CD14-positive monocyte (primary cell): ENCODE results near the gene NUP107. TPM values are rescaled to one million over a fixed set of nuclear protein-coding genes. Genes with fewer than 3 reads are reported as not detected.

Experiments used
- DNase-seq, 3 donors: peaks; one replicate each; pipeline ENCODE4 v3.0.0-alpha.2; 2011 to 2022
- H2AFZ ChIP-seq: 2 replicates; pipeline ENCODE4 v1.6.0; 2012; ENCODE audit warnings: mild to moderate bottlenecking, low read depth, low read length, inconsistent platforms; ENCODE audit not compliant: insufficient read depth, poor library complexity, severe bottlenecking
- H3K27ac ChIP-seq, 2 donors: 1 replicate in 1 of 2; 2 replicates in 1 of 2; pipeline ENCODE4 v1.5.1; 2012 to 2013; ENCODE audit warnings: low read length in 2 of 2, control low read depth in 1 of 2, inconsistent platforms in 1 of 2, low read depth in 1 of 2, mild to moderate bottlenecking in 1 of 2
- H3K27me3 ChIP-seq, 2 donors: one replicate each; pipeline versions ENCODE4 v1.6.0 to v1.6.1; 2011 to 2013; ENCODE audit warnings: low read length in 2 of 2; ENCODE audit not compliant: control insufficient read depth in 2 of 2, insufficient read depth in 2 of 2
- H3K36me3 ChIP-seq, 2 donors: replicated peaks in 1 of 2; 1 replicate in 1 of 2; 2 replicates in 1 of 2; pipeline versions ENCODE4 v1.5.1 to v1.6.1; 2012 to 2013; ENCODE audit warnings: low read length in 2 of 2, control low read depth in 1 of 2, inconsistent platforms in 1 of 2, mild to moderate bottlenecking in 1 of 2; ENCODE audit not compliant: insufficient read depth in 2 of 2, control insufficient read depth in 1 of 2
- H3K4me1 ChIP-seq, 2 donors: 1 replicate in 1 of 2; 2 replicates in 1 of 2; pipeline versions ENCODE4 v1.5.1 to v1.6.1; 2012 to 2013; ENCODE audit warnings: low read length in 2 of 2, control low read depth in 1 of 2, inconsistent platforms in 1 of 2, mild to moderate bottlenecking in 1 of 2, moderate library complexity in 1 of 2; ENCODE audit not compliant: insufficient read depth in 2 of 2, control insufficient read depth in 1 of 2
- H3K4me2 ChIP-seq: replicated peaks from 2 replicates; pipeline ENCODE3; 2012; ENCODE audit warnings: low read length, moderate library complexity, mild to moderate bottlenecking; ENCODE audit not compliant: poor library complexity, severe bottlenecking; ENCODE audit errors: extremely low read depth
- H3K4me3 ChIP-seq, 3 experiments: fragments of 200-600 bp in 1 of 3; sonication (generic) in 1 of 3; replicated peaks in 1 of 3; 1 replicate in 2 of 3; 2 replicates in 1 of 3; pipeline ENCODE4 v1.5.1; 2011 to 2013; ENCODE audit warnings: low read length in 3 of 3, mild to moderate bottlenecking in 3 of 3, control low read depth in 2 of 3, low read depth in 2 of 3, inconsistent platforms in 1 of 3, moderate library complexity in 1 of 3
- H3K79me2 ChIP-seq: 2 replicates; pipeline ENCODE4 v1.6.0; 2012; ENCODE audit warnings: mild to moderate bottlenecking, control low read depth, inconsistent platforms, low read length, moderate library complexity; ENCODE audit not compliant: insufficient read depth
- H3K9ac ChIP-seq: 2 replicates; pipeline ENCODE4 v1.6.0; 2017; ENCODE audit warnings: low read length, mild to moderate bottlenecking; ENCODE audit not compliant: insufficient read depth, poor library complexity, severe bottlenecking
- H3K9me3 ChIP-seq, 2 donors: replicated peaks in 1 of 2; 1 replicate in 1 of 2; 2 replicates in 1 of 2; pipeline versions ENCODE4 v1.5.1 to v1.6.1; 2012 to 2013; ENCODE audit warnings: low read length in 2 of 2, control low read depth in 1 of 2; ENCODE audit not compliant: control insufficient read depth in 1 of 2, insufficient read depth in 1 of 2
- H4K20me1 ChIP-seq: 2 replicates; pipeline ENCODE4 v1.6.0; 2012; ENCODE audit warnings: mild to moderate bottlenecking, low read length, control low read depth, moderate library complexity; ENCODE audit not compliant: insufficient read depth
- H3K27ac Mint-ChIP-seq, 7 donors: one replicate each; pipeline ENCODE4 v1.8.0; 2020; ENCODE audit warnings: mild to moderate bottlenecking in 7 of 7, mixed read lengths in 7 of 7, moderate library complexity in 6 of 7, inconsistent platforms in 2 of 7
- H3K27me3 Mint-ChIP-seq, 3 donors: one replicate each; pipeline ENCODE4 v1.8.0; 2021 to 2022; ENCODE audit warnings: low read depth in 3 of 3, mild to moderate bottlenecking in 3 of 3, mixed read lengths in 3 of 3, moderate library complexity in 3 of 3, inconsistent platforms in 1 of 3
- H3K36me3 Mint-ChIP-seq, 2 donors: one replicate each; pipeline ENCODE4 v1.8.0; 2020; ENCODE audit warnings: mixed read lengths in 2 of 2, inconsistent platforms in 1 of 2, mild to moderate bottlenecking in 1 of 2
- H3K4me1 Mint-ChIP-seq: one replicate; pipeline ENCODE4 v1.8.0; 2020; ENCODE audit warnings: mild to moderate bottlenecking, mixed read lengths
- H3K4me3 Mint-ChIP-seq, 2 donors: one replicate each; pipeline ENCODE4 v1.8.0; 2020; ENCODE audit warnings: mild to moderate bottlenecking in 2 of 2, mixed read lengths in 2 of 2, moderate library complexity in 1 of 2
- H3K9me3 Mint-ChIP-seq, 7 donors: one replicate each; pipeline ENCODE4 v1.8.0; 2020 to 2022; ENCODE audit warnings: mixed read lengths in 7 of 7, mild to moderate bottlenecking in 6 of 7, moderate library complexity in 6 of 7, inconsistent platforms in 2 of 7
- WGBS: methylation state at CpG from one replicate; pipeline ENCODE4 v1.1.5; 2013; ENCODE audit warnings: missing lambda C conversion rate; ENCODE audit not compliant: insufficient coverage; 5-methylcytosine and 5-hydroxymethylcytosine counted together
- intact Hi-C, 2 donors: fragments of 100-400 bp; cut with micrococcal nuclease; formaldehyde crosslinking; loops; one replicate each; pipeline versions ENCODE4 v1.15.0 to v1.15.1; 2023
- polyA plus RNA-seq, 3 donors: library from polyadenylated mRNA; depleted of rRNA in 1 of 3; unstranded in 2 of 3; stranded (reverse) in 1 of 3; fragments of 300-500 nt in 2 of 3; fragments of >200 nt in 1 of 3; fragmentation: Illumina TruSeq in 2 of 3; gene quantifications; 1 replicate in 2 of 3; 2 replicates in 1 of 3; pipeline ENCODE4 v1.2.3, GENCODE V29; 2012 to 2021
- TF ChIP-seq, protein P1 (sequence below): fragments of 200-600 bp; IDR thresholded peaks from one replicate; pipeline ENCODE4 v1.8.0; 2022; ENCODE audit warnings: antibody characterized with exemption, mild to moderate bottlenecking

The NUP107 gene
- polyA plus RNA-seq, 3 donors = 6.7 to 20.5 (median 10.7) TPM

DNA sequence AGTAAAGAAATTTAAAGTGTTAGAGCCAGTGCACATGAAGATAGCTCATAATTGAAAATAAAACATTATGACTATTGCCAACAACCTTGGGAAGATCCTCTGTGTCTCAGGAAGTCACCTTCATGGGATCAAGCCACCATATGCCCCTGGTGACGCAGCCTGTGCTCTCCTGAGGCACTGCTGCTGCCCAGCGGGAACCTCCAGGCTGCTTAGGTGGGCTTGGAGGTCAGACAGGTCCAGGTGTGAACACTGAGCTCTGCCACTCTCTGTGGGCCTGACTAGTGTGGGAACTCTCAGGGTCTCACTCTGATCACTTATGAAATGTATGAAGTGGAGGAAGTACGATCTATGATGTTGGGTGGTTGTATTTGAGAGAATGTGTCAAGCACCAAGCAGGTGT lies 75.9 kb downstream of the NUP107 start:
- Histone ChIP-seq H3K79me2 (no peaks in the 10 kb centered on the region), H3K4me3 (no peak overlapping the region), H3K27me3 (no peaks in the 10 kb centered on the region), H3K27ac (peak overlapping the region in 1 of 2 donors; percentile 29), H3K36me3 (peaks cover 24 to 56% of the 10 kb centered on the region in 2 donors), H3K4me1 (no peaks in the 10 kb centered on the region), H2AFZ (no peak overlapping the region), H4K20me1 (no peaks in the 10 kb centered on the region), H3K4me2 (no peak overlapping the region), H3K9me3 (no peaks in the 10 kb centered on the region), H3K9ac (no peak overlapping the region)
- H3K36me3 Mint-ChIP-seq = peaks cover 49 to 77% of the 10 kb centered on the region in 2 donors
- H3K27ac Mint-ChIP-seq = peak overlapping the region in 2 of 7 donors; percentile 50 to 74
- H3K27me3 Mint-ChIP-seq = peaks cover 0 to 2% (median 0%) of the 10 kb centered on the region in 3 donors
- WGBS = 100% methylated on average over 1 of the region's 3 CpGs
- H3K4me1 Mint-ChIP-seq = no peaks in the 10 kb centered on the region
- intact Hi-C loops = no loop called here
- TF ChIP-seq, protein P1, sequence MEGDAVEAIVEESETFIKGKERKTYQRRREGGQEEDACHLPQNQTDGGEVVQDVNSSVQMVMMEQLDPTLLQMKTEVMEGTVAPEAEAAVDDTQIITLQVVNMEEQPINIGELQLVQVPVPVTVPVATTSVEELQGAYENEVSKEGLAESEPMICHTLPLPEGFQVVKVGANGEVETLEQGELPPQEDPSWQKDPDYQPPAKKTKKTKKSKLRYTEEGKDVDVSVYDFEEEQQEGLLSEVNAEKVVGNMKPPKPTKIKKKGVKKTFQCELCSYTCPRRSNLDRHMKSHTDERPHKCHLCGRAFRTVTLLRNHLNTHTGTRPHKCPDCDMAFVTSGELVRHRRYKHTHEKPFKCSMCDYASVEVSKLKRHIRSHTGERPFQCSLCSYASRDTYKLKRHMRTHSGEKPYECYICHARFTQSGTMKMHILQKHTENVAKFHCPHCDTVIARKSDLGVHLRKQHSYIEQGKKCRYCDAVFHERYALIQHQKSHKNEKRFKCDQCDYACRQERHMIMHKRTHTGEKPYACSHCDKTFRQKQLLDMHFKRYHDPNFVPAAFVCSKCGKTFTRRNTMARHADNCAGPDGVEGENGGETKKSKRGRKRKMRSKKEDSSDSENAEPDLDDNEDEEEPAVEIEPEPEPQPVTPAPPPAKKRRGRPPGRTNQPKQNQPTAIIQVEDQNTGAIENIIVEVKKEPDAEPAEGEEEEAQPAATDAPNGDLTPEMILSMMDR = no peak
- no peaks in the 10 kb centered on the region for H3K9me3 Mint-ChIP-seq
- H3K4me3 Mint-ChIP-seq = no peak overlapping the region
- DNase-seq = no peak

DNA sequence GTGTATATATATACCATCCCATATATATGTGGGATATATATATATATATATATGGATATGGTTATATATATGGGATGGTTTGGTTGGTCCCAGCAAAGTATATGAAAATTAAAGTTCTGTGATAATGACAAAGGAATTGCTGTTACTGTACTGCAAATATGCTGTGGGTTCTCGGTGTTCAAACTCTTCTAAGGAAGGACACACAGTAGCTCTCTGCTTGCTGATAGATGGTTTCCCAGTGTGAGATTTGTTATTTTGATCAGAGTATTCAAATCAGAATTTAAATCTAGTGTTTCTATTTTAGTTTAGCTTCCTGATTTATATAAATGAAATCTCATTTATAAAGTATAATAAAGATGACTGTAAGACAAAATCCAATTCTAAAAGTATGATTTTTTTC lies 78.9 kb downstream of the NUP107 start:
- WGBS = 100% methylated on average over 1 of the region's 1 CpG
- Histone ChIP-seq H3K27ac (no peak overlapping the region), H4K20me1 (no peaks in the 10 kb centered on the region), H3K9me3 (no peaks in the 10 kb centered on the region), H3K4me2 (no peak overlapping the region), H3K4me1 (no peaks in the 10 kb centered on the region), H3K79me2 (no peaks in the 10 kb centered on the region), H3K27me3 (no peaks in the 10 kb centered on the region), H3K9ac (no peak overlapping the region), H3K36me3 (peaks cover 14 to 37% of the 10 kb centered on the region in 2 donors), H2AFZ (no peak overlapping the region), H3K4me3 (no peak overlapping the region)
- Mint-ChIP-seq H3K27ac (no peak overlapping the region), H3K4me1 (no peaks in the 10 kb centered on the region), H3K9me3 (no peaks in the 10 kb centered on the region), H3K27me3 (peaks cover 0 to 2% (median 0%) of the 10 kb centered on the region in 3 donors), H3K36me3 (peaks cover 36 to 57% of the 10 kb centered on the region in 2 donors), H3K4me3 (no peak overlapping the region)
- no peak for DNase-seq
- TF ChIP-seq, protein P1 = no peak
- intact Hi-C loops = no loop called here
